H1 (cell line): ENCODE measurements around the gene DISC1. TPM values are rescaled to one million over a fixed set of nuclear protein-coding genes. Genes with fewer than 3 reads are reported as not detected.

Experiments
- CTCF ChIA-PET: fragments of 300-600 bp; sonication (Branson Sonifier 250); formaldehyde crosslinking; loops from one replicate; lab custom pipeline; 2021; ENCODE audit not compliant: partially characterized antibody; lab: Charles Lee
- POLR2A ChIA-PET: fragments of 300-600 bp; sonication (Branson Sonifier 250); formaldehyde crosslinking; loops from one replicate; lab custom pipeline; 2021; ENCODE audit warnings: inconsistent platforms; ENCODE audit not compliant: partially characterized antibody; lab: Charles Lee
- DNase-seq, 2 experiments: peaks; one replicate each; pipeline versions ENCODE4 v3.0.0 to v3.0.0-alpha.2; 2010 to 2022; ENCODE audit warnings: low spot score in 2 of 2, low read depth in 1 of 2, mixed read lengths in 1 of 2
- FAIRE-seq: peaks from 2 replicates; lab custom pipeline; 2011; peaks lifted over from hg19 to GRCh38; lab: Jason Lieb, UNC
- H2AFZ ChIP-seq: 2 replicates; pipeline ENCODE4 v1.8.1; 2012; ENCODE audit warnings: low read length, inconsistent platforms
- H2AK5ac ChIP-seq: 2 replicates; pipeline ENCODE4 v1.6.1; 2013; ENCODE audit warnings: low read depth, low read length
- H2BK120ac ChIP-seq: replicated peaks from 2 replicates; pipeline ENCODE3; 2013; ENCODE audit warnings: low read depth, low read length, inconsistent platforms
- H2BK12ac ChIP-seq: 2 replicates; pipeline ENCODE4 v1.6.1; 2013; ENCODE audit warnings: low read depth, low read length
- H2BK15ac ChIP-seq: 2 replicates; pipeline ENCODE4 v1.6.1; 2013; ENCODE audit warnings: low read length
- H2BK20ac ChIP-seq: 2 replicates; pipeline ENCODE4 v1.6.1; 2013; ENCODE audit warnings: low read length
- H2BK5ac ChIP-seq: 2 replicates; pipeline ENCODE4 v1.6.1; 2013; ENCODE audit warnings: low read depth, low read length
- H3K14ac ChIP-seq: 2 replicates; pipeline ENCODE4 v1.6.1; 2013; ENCODE audit warnings: inconsistent platforms; ENCODE audit not compliant: insufficient read length
- H3K18ac ChIP-seq: 2 replicates; pipeline ENCODE4 v1.6.1; 2013; ENCODE audit warnings: low read length; ENCODE audit errors: extremely low read depth
- H3K23ac ChIP-seq: 2 replicates; pipeline ENCODE4 v1.6.1; 2013; ENCODE audit warnings: inconsistent platforms; ENCODE audit not compliant: insufficient read length
- H3K23me2 ChIP-seq: 2 replicates; pipeline ENCODE4 v1.6.1; 2013; ENCODE audit warnings: low read depth, low read length
- H3K27ac ChIP-seq: 2 replicates; pipeline ENCODE4 v1.6.1; 2011; ENCODE audit warnings: low read depth, low read length, inconsistent platforms
- H3K27me3 ChIP-seq, 4 experiments: replicated peaks in 1 of 4; 1 replicate in 1 of 4; 2 replicates in 3 of 4; pipeline versions ENCODE4 v1.6.1 to v1.8.1; 2011 to 2013; ENCODE audit warnings: low read length in 3 of 4, mild to moderate bottlenecking in 3 of 4, inconsistent platforms in 2 of 4, mixed read lengths in 2 of 4, moderate library complexity in 1 of 4; ENCODE audit not compliant: control insufficient read depth in 3 of 4, insufficient read depth in 3 of 4; ENCODE audit errors: extremely low read depth in 1 of 4
- H3K36me3 ChIP-seq, 4 experiments: 2 replicates each; pipeline versions ENCODE4 v1.6.1 to v1.8.1; 2011 to 2013; ENCODE audit warnings: mild to moderate bottlenecking in 4 of 4, low read length in 3 of 4, moderate library complexity in 2 of 4, control low read depth in 1 of 4, inconsistent platforms in 1 of 4; ENCODE audit not compliant: insufficient read depth in 4 of 4, control insufficient read depth in 2 of 4
- H3K4ac ChIP-seq: replicated peaks from 2 replicates; pipeline ENCODE3; 2013; ENCODE audit warnings: low read length, low read depth, mixed read lengths, inconsistent platforms; ENCODE audit not compliant: insufficient read length
- H3K4me1 ChIP-seq, 4 experiments: replicated peaks in 1 of 4; 1 replicate in 1 of 4; 2 replicates in 3 of 4; pipeline versions ENCODE4 v1.6.1 to v1.8.1; 2011 to 2013; ENCODE audit warnings: low read length in 3 of 4, inconsistent platforms in 2 of 4, mixed read lengths in 1 of 4; ENCODE audit not compliant: insufficient read depth in 4 of 4, control insufficient read depth in 3 of 4
- H3K4me2 ChIP-seq, 2 experiments: 2 replicates each; pipeline versions ENCODE4 v1.6.1 to v1.8.1; 2011 to 2013; ENCODE audit warnings: low read depth in 2 of 2, low read length in 2 of 2, control low read depth in 1 of 2, inconsistent platforms in 1 of 2, mild to moderate bottlenecking in 1 of 2; ENCODE audit not compliant: insufficient read depth in 1 of 2
- H3K4me3 ChIP-seq, 4 experiments: fragments of 200-600, 300-600 bp in 1 of 4; sonication (generic), shearing (Covaris generic), sonication (Bioruptor Twin) in 1 of 4; 2 replicates each; pipeline versions ENCODE4 v1.5.1 to v1.8.1; 2011 to 2016; ENCODE audit warnings: low read length in 4 of 4, low read depth in 3 of 4, control low read depth in 2 of 4, inconsistent platforms in 2 of 4, mild to moderate bottlenecking in 2 of 4, mixed read lengths in 1 of 4, moderate library complexity in 1 of 4; ENCODE audit not compliant: insufficient read depth in 2 of 4; ENCODE audit errors: extremely low read depth in 1 of 4
- H3K56ac ChIP-seq: replicated peaks from 2 replicates; pipeline ENCODE3; 2013; ENCODE audit warnings: low read depth, mild to moderate bottlenecking, mixed read lengths, low read length, inconsistent platforms; ENCODE audit not compliant: insufficient read length
- H3K79me1 ChIP-seq: 2 replicates; pipeline ENCODE4 v1.6.1; 2013; ENCODE audit warnings: low read depth, low read length, control low read depth
- H3K79me2 ChIP-seq, 2 experiments: 2 replicates each; pipeline versions ENCODE4 v1.6.1 to v1.8.1; 2012 to 2013; ENCODE audit warnings: low read length in 2 of 2, mild to moderate bottlenecking in 2 of 2, inconsistent platforms in 1 of 2; ENCODE audit not compliant: insufficient read depth in 2 of 2, control insufficient read depth in 1 of 2
- H3K9ac ChIP-seq, 4 experiments: replicated peaks in 1 of 4; 1 replicate in 1 of 4; 2 replicates in 3 of 4; pipeline versions ENCODE4 v1.6.1 to v1.8.1; 2011 to 2013; ENCODE audit warnings: low read depth in 3 of 4, low read length in 3 of 4, control low read depth in 2 of 4, mild to moderate bottlenecking in 2 of 4, moderate library complexity in 2 of 4, inconsistent platforms in 1 of 4; ENCODE audit errors: extremely low read depth in 1 of 4
- H3K9me3 ChIP-seq, 2 experiments: 2 replicates each; pipeline versions ENCODE4 v1.6.1 to v1.8.1; 2012 to 2013; ENCODE audit warnings: mild to moderate bottlenecking in 2 of 2, moderate library complexity in 2 of 2, control low read depth in 1 of 2, inconsistent platforms in 1 of 2, low read depth in 1 of 2, low read length in 1 of 2, mixed read lengths in 1 of 2; ENCODE audit not compliant: insufficient read depth in 2 of 2
- H4K20me1 ChIP-seq, 2 experiments: replicated peaks in 1 of 2; 2 replicates each; pipeline versions ENCODE3 to v1.8.1; 2011 to 2013; ENCODE audit warnings: inconsistent platforms in 2 of 2, low read length in 2 of 2, mild to moderate bottlenecking in 1 of 2; ENCODE audit not compliant: insufficient read depth in 2 of 2, control insufficient read depth in 1 of 2
- H4K5ac ChIP-seq: 2 replicates; pipeline ENCODE4 v1.6.1; 2013; ENCODE audit warnings: low read length, low read depth, mixed read lengths, inconsistent platforms; ENCODE audit not compliant: insufficient read length
- H4K8ac ChIP-seq: 2 replicates; pipeline ENCODE4 v1.8.0; 2013; ENCODE audit warnings: mild to moderate bottlenecking, moderate library complexity, low read length, inconsistent platforms; ENCODE audit not compliant: insufficient read depth; ENCODE audit errors: extremely low read depth
- H4K91ac ChIP-seq: replicated peaks from 2 replicates; pipeline ENCODE3; 2013; ENCODE audit warnings: low read length, mixed read lengths, inconsistent platforms; ENCODE audit not compliant: insufficient read length
- GTF2F1 ChIP-seq: IDR thresholded peaks from 2 replicates; pipeline ENCODE4 v1.6.1; 2012; ENCODE audit warnings: low read depth, low read length, improper control_type of control experiment, borderline replicate concordance
- KDM1A ChIP-seq: fragments of 200-600, 300-600 bp; sonication (generic); IDR thresholded peaks from 2 replicates; pipeline ENCODE4 v1.7.1; 2016; ENCODE audit warnings: mild to moderate bottlenecking, low read length, borderline replicate concordance
- KDM4A ChIP-seq: IDR thresholded peaks from one replicate; pipeline ENCODE4 v1.7.1; 2012; ENCODE audit warnings: low read depth, mild to moderate bottlenecking, moderate library complexity, low read length, inconsistent platforms; ENCODE audit not compliant: severe bottlenecking
- PHF8 ChIP-seq: fragments of 200-600 bp; sonication (generic); conservative IDR thresholded peaks from 2 replicates; pipeline ENCODE4 v1.7.1; 2012; ENCODE audit warnings: low read depth, mild to moderate bottlenecking, inconsistent platforms, low read length, moderate library complexity
- SAP30 ChIP-seq: fragments of 300-600 bp; sonication (generic); IDR thresholded peaks from 2 replicates; pipeline ENCODE4 v1.7.1; 2012; ENCODE audit warnings: low read length, moderate library complexity, mild to moderate bottlenecking, inconsistent platforms; ENCODE audit not compliant: insufficient read depth, insufficient replicate concordance
- SIN3A ChIP-seq, 2 experiments: IDR thresholded peaks in 1 of 2; conservative IDR thresholded peaks in 1 of 2; 2 replicates each; pipeline ENCODE4 v1.6.1; 2011 to 2012; ENCODE audit warnings: low read length in 2 of 2, improper control_type of control experiment in 1 of 2, low read depth in 1 of 2, mild to moderate bottlenecking in 1 of 2
- TAF1 ChIP-seq: IDR thresholded peaks from 2 replicates; pipeline ENCODE4 v1.6.1; 2011; ENCODE audit warnings: mild to moderate bottlenecking, low read depth, low read length
- WGBS, 2 experiments: shearing (Covaris generic) in 1 of 2; methylation state at CpG; one replicate each; pipeline versions ENCODE4 v1.1.6 to v1.1.7; 2013 to 2015; ENCODE audit warnings: low lambda C conversion rate in 2 of 2, mixed read lengths in 2 of 2, inconsistent platforms in 1 of 2, low coverage in 1 of 2, missing lambda C conversion rate in 1 of 2; ENCODE audit not compliant: insufficient replicate concordance in 2 of 2, insufficient coverage in 1 of 2, insufficient read length in 1 of 2; ENCODE audit errors: extremely low coverage in 1 of 2, missing lambda C conversion rate in 1 of 2; 5-methylcytosine and 5-hydroxymethylcytosine counted together
- polyA plus RNA-seq, 7 experiments: library from polyadenylated mRNA; depleted of rRNA in 3 of 7; stranded (reverse) in 5 of 7; unstranded in 2 of 7; fragments of >200 nt in 5 of 7; fragments of 200-250 nt in 2 of 7; gene quantifications; 1 replicate in 5 of 7; 2 replicates in 1 of 7; 4 replicates in 1 of 7; pipeline versions ENCODE4 v1.2.1 to v1.2.3, GENCODE V29; 2011 to 2013; ENCODE audit warnings: missing spikeins in 2 of 7, mixed read lengths in 2 of 7
- total RNA-seq: library from RNA; stranded (reverse); fragmentation: NEBNext Ultra II Directional; extraction: Animal tissue kit (Norgen Biotek cat#: 25700); gene quantifications from 2 replicates; pipeline ENCODE4 v1.2.1, GENCODE V29; 2021

DISC1 gene
- total and polyA plus RNA-seq, 2 of the 8 experiments (the other 6 are each of a cell fraction or from before 2014, with no cell fraction given) = 1.1 to 3.5 TPM

GRCh38 chr1:231801042-231801585 lies 174.5 kb downstream of the DISC1 start:
- Histone ChIP-seq H3K27ac (no peak overlapping the region), H2AK5ac (no peak overlapping the region), H3K79me2 (no peaks in the 10 kb centered on the region), H3K4me2 (no peak overlapping the region), H3K18ac (no peak overlapping the region), H2BK20ac (no peak overlapping the region), H3K56ac (no peak overlapping the region), H2BK120ac (no peak overlapping the region), H2BK12ac (no peak overlapping the region), H2AFZ (no peak overlapping the region), H3K27me3 (no peaks in the 10 kb centered on the region), H3K9me3 (no peaks in the 10 kb centered on the region), H4K8ac (no peak overlapping the region), H4K91ac (no peak overlapping the region), H2BK15ac (no peak overlapping the region), H3K4me1 (no peaks in the 10 kb centered on the region), H3K23me2 (no peaks in the 10 kb centered on the region), H3K4me3 (no peak overlapping the region), H3K9ac (no peak overlapping the region), H4K5ac (no peak overlapping the region), H3K4ac (no peak overlapping the region), H3K79me1 (no peaks in the 10 kb centered on the region), H3K23ac (no peak overlapping the region), H3K14ac (no peak overlapping the region), H2BK5ac (no peak overlapping the region), H4K20me1 (no peaks in the 10 kb centered on the region), H3K36me3 (no peaks in the 10 kb centered on the region)
- no peak for DNase-seq
- 95% methylated on average over 6 of the region's 6 CpGs; no CpG with 5 or more reads in 1 of the 2 experiments for WGBS, 2 experiments
- POLR2A ChIA-PET = no interaction called here
- CTCF ChIA-PET = interaction anchor here (0.7 to 1.3 kb wide), 2 partner anchors 39 to 44 kb away, joined by 3 read pairs; no protein-coding TSS in a partner anchor
- no peak for TF ChIP-seq SIN3A (conservative IDR thresholded peaks at IDR 0.05 in 1 of 2, IDR thresholded peaks at IDR 0.05 in 1 of 2; ENCODE audit: low read depth in 1 of 2, low read length in 2 of 2)
- TF ChIP-seq SAP30 = no peak
- no peak for TF ChIP-seq GTF2F1
- no peak for TF ChIP-seq PHF8
- TF ChIP-seq TAF1 = no peak
- TF ChIP-seq KDM4A = no peak
- TF ChIP-seq KDM1A = no peak
- FAIRE-seq = no peak
